Measurements from ENCODE around the gene MYLK2.

The MYLK2 gene
- 0 to 0.13 (median 0.03) reads per million in 9 experiments for total RNA-seq

DNA sequence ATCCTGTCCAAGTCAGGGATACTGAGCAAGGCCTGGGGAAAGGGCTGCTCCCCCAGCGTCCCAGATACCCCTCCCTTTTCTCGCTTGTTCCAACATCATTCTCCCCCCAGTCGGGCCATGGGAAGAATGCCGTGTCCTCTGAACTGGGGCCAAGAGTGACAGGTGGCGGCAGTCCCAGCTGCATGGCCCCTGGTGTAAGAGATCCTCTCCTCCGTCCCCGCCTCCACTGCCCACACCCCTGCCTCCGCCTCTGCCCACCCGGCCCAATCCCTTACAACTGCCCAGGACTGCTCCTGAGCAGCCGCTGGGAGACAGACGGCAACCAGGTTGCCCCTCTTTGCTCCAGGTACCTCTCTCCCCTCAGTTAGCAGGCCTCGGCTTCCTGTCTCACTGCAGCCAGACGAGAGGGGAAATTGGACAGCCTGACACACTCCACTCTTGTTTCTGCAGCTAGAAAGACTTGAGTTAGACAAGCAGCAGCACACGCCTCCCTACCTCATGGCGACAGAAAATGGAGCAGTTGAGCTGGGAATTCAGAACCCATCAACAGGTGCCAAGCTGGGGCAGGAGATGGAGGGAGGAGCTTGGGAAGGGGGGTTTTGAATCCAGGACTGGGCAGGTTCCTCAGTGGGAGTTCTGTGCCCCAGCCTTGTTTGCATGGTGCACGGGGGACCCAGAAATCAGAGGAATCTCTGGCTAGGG, at the start of gene MYLK2:
MYLK2 (plus strand) TSS at position 274 of the 702 bp plus-strand sequence; CDS start at position 499, 225 bp downstream.
- H3K36me3 Mint-ChIP-seq (ENCODE audit: insufficient read depth), result no peaks in the 10 kb centered on the region
- peaks cover 4% of the 10 kb centered on the region in 2 donors for H3K4me1 Mint-ChIP-seq (ENCODE audit: low read depth in 2 of 2)
- H3K9me3 Mint-ChIP-seq, result no peaks in the 10 kb centered on the region
- DNase-seq, result no peak
- no peaks in the 10 kb centered on the region for H3K27me3 Mint-ChIP-seq
- ATAC-seq (replicated peaks), result no peak
- H3K27ac Mint-ChIP-seq, result no peak within 1 kb of the TSS
- H3K4me3 Mint-ChIP-seq, result no peak within 1 kb of the TSS

DNA sequence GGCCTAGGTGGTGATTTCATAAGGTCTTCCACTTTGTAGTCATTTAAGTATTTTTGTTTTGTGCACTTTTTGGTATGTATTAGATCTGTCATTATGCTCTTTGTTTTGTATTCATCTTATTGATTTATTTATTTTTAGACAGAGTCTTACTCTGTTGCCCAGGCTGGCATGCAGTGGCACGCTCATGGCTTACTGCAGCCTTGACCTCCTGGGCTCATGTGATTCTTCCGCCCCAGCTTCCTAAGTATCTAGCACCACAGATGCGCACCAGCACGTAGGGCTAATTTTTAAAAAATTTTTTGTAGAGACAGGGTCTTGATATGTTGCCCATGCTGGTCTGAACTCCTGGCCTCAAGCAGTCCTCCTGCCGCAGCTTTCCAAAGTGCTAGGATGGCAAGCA, 49.5 kb upstream of the MYLK2 start:
- Mint-ChIP-seq H3K4me3 (peak overlapping the region; percentile 49 to 74), H3K9me3 (no peaks in the 10 kb centered on the region), H3K36me3 (ENCODE audit: insufficient read depth) (peaks cover 18% of the 10 kb centered on the region), H3K4me1 (ENCODE audit: low read depth in 2 of 2) (peaks cover 4 to 18% of the 10 kb centered on the region in 2 donors), H3K27me3 (no peaks in the 10 kb centered on the region), H3K27ac (peak overlapping the region; percentile 75 to 90)
- no peak for DNase-seq
- ATAC-seq (replicated peaks), result no peak

DNA sequence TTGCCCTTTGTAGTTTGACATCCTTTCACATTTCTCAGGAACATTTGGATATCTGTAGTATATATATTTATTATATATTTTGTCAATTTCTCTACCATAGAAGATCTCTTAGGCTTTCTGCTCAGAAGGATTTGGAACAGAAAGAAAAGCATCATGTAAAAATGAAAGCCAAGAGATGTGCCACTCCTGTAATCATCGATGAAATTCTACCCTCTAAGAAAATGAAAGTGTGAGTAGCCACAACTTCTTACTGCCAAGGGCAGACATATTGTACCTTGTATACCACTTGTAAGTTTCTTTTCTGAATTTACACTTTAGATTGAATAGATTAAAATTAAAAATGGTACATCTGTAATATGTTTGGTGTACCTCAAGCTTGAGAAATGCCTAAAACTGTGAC, 48.9 kb upstream of the MYLK2 start:
- Mint-ChIP-seq H3K4me1 (ENCODE audit: low read depth in 2 of 2) (peaks cover 4 to 18% of the 10 kb centered on the region in 2 donors), H3K27me3 (no peaks in the 10 kb centered on the region), H3K36me3 (ENCODE audit: insufficient read depth) (peaks cover 18% of the 10 kb centered on the region), H3K9me3 (no peaks in the 10 kb centered on the region), H3K4me3 (peak overlapping the region; percentile 49 to 74), H3K27ac (peak overlapping the region; percentile 75 to 90)
- DNase-seq, result no peak
- ATAC-seq (replicated peaks), result peak; percentile 78

DNA sequence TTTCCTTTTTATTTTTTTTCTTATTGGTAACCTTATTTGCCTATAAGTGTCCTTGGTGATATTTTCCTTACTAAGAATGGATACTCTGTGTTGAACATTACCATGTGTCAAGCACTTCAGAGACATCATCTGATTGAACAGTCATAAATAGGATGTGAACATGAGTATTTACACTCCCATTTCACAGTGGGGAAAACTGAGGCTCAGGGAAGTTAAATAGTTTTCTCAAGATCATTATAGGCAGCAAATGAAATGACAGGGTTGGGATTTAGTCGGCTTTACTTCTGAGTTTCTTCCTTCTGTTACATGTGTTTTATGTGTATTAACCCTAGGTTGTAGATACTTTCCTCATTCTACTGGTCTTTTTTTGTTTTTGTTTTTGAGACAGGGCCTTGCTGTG, 44.7 kb upstream of the MYLK2 start:
- Mint-ChIP-seq H3K27ac (no peak overlapping the region), H3K4me1 (ENCODE audit: low read depth in 2 of 2) (peaks cover 4 to 18% of the 10 kb centered on the region in 2 donors), H3K36me3 (ENCODE audit: insufficient read depth) (peaks cover 15% of the 10 kb centered on the region), H3K9me3 (no peaks in the 10 kb centered on the region), H3K27me3 (no peaks in the 10 kb centered on the region), H3K4me3 (no peak overlapping the region)
- DNase-seq, result no peak
- no peak for ATAC-seq (replicated peaks)

DNA sequence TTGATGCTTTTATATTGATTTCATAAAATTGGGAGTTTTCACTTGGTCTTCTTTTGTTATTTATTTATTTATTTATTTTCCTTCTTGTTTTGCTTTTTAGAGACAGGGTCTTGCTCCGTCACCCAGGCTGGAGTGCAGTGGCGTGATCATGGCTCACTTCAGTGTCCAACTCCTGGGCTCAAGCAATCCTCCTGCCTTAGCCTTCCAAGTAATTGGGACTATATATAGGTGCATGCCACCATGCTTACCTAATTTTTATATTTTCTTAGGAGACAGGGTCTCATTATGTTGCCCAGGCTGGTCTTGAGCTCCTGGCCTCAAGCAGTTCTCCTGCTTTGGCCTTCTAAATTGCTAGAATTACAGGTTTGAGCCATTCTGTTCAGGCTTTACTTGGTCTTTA, 38.3 kb upstream of the MYLK2 start:
- H3K36me3 Mint-ChIP-seq (ENCODE audit: insufficient read depth), result no peaks in the 10 kb centered on the region
- H3K4me1 Mint-ChIP-seq (ENCODE audit: low read depth in 2 of 2), result no peaks in the 10 kb centered on the region
- H3K4me3 Mint-ChIP-seq, result no peak overlapping the region
- H3K9me3 Mint-ChIP-seq, result no peaks in the 10 kb centered on the region
- H3K27ac Mint-ChIP-seq, result no peak overlapping the region
- DNase-seq (no peak), ATAC-seq (replicated peaks) (no peak)
- H3K27me3 Mint-ChIP-seq, result no peaks in the 10 kb centered on the region

DNA sequence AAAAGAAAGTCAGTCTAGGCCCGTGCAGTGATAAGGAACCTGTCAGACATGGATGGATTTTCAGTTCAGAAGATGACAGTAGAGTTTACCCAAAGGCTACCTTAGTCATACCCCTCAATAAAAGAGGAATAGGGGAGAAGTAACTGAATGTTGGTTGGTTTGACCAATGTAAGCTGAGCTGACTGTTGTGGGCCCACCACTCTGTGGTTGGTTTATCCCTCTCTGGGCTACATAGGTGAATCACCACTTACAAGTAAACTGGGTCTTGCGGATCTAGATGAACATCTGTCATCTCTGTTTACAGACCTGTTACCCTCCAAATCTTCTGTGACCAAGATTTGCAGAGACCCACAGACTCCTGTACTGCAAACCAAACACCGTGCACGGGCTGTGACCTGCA, 37.2 kb upstream of the MYLK2 start:
- H3K36me3 Mint-ChIP-seq (ENCODE audit: insufficient read depth), result no peaks in the 10 kb centered on the region

DNA sequence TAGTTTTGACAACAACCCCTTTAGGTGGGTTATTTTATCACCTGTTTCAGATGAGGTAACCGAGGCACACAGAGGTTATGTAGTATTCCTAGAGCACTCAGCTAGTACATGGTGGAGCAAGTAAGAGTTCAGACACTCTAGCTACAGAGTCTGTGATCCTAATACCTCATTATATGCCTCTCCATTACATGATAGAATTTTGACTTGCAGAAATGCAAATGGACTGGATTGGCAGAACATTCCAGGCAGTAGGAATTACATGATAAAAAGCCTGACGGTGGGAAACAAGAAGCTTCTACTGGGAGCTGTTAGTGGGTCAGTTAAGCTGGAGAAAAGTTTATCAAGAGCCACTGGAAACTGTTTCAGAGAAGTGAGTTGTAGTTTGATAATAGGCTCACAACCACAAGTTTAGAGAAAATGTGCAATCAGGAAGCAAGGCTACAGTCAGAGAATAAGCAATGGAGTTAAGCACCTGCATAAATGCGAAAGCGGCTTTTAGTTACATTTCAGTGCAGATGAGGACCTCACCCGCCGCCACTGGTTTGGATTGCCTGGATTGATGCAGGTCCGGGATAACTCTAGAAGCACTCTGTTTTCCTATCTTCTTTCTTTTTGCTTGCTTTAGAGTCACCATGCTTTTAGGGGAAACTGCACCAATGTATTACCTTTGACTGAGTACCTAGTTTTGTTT, 34.7 kb upstream of the MYLK2 start:
- ATAC-seq (replicated peaks), result no peak
- no peaks in the 10 kb centered on the region for H3K9me3 Mint-ChIP-seq
- no peaks in the 10 kb centered on the region for H3K27me3 Mint-ChIP-seq
- H3K4me3 Mint-ChIP-seq, result no peak overlapping the region
- H3K4me1 Mint-ChIP-seq (ENCODE audit: low read depth in 2 of 2), result peaks cover 0 to 3% of the 10 kb centered on the region in 2 donors
- H3K27ac Mint-ChIP-seq, result no peak overlapping the region
- H3K36me3 Mint-ChIP-seq (ENCODE audit: insufficient read depth), result no peaks in the 10 kb centered on the region
- DNase-seq, result no peak

More for the DNA sequence above, 37.2 kb upstream of the MYLK2 start:
- H3K27me3 Mint-ChIP-seq, result no peaks in the 10 kb centered on the region
- no peak for DNase-seq
- no peak overlapping the region for H3K4me3 Mint-ChIP-seq
- H3K9me3 Mint-ChIP-seq, result no peaks in the 10 kb centered on the region
- no peak overlapping the region for H3K27ac Mint-ChIP-seq
- H3K4me1 Mint-ChIP-seq (ENCODE audit: low read depth in 2 of 2), result no peaks in the 10 kb centered on the region
- ATAC-seq (replicated peaks), result no peak

DNA sequence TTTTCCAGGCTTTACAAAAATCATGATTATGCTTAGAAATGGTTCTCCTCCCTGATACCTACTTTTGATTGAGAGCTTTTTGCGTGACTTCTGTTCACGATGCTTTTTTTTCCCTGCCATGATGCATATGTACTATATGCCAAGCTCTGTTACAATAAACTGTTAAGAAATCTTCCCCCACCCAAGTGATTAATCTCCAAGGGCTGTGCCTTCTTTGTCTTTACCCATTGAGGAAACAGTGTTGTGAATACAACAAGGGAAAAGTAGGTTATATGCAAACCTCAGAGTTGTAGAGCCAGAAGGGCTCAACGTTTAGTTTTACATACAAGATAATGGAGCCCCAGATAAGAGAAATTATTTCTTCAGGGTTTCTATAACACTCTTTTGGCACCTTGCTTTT, 34.1 kb upstream of the MYLK2 start:
- no peaks in the 10 kb centered on the region for H3K27me3 Mint-ChIP-seq
- no peaks in the 10 kb centered on the region for H3K36me3 Mint-ChIP-seq (ENCODE audit: insufficient read depth)
- no peak overlapping the region for H3K27ac Mint-ChIP-seq
- H3K4me1 Mint-ChIP-seq (ENCODE audit: low read depth in 2 of 2), result peaks cover 0 to 3% of the 10 kb centered on the region in 2 donors
- DNase-seq (no peak), ATAC-seq (replicated peaks) (no peak)
- H3K4me3 Mint-ChIP-seq, result no peak overlapping the region
- H3K9me3 Mint-ChIP-seq, result no peaks in the 10 kb centered on the region

DNA sequence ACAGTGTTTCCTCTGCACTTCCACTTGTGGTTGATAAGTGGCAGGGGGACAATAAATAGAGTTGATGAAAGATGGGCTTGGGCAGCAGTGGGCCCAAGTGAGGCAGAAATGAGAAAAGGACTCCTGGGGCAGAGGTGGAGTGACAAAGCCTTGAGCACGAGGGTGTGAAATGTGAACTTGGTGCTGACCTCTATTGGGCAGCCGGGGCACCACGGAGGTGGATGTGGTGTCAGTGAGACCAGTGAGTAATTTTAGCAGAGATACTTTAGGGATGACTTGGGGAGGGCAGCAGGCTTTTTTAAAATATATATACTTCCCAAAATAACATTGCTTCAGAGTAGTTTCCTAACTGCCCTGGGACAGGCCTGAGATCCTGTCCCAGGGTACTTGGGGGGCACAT, 30.6 kb upstream of the MYLK2 start:
- Mint-ChIP-seq H3K9me3 (no peaks in the 10 kb centered on the region), H3K4me1 (ENCODE audit: low read depth in 2 of 2) (peaks cover 0 to 3% of the 10 kb centered on the region in 2 donors), H3K27ac (no peak overlapping the region), H3K27me3 (no peaks in the 10 kb centered on the region), H3K4me3 (no peak overlapping the region), H3K36me3 (ENCODE audit: insufficient read depth) (no peaks in the 10 kb centered on the region)
- ATAC-seq (replicated peaks) (no peak), DNase-seq (no peak)

DNA sequence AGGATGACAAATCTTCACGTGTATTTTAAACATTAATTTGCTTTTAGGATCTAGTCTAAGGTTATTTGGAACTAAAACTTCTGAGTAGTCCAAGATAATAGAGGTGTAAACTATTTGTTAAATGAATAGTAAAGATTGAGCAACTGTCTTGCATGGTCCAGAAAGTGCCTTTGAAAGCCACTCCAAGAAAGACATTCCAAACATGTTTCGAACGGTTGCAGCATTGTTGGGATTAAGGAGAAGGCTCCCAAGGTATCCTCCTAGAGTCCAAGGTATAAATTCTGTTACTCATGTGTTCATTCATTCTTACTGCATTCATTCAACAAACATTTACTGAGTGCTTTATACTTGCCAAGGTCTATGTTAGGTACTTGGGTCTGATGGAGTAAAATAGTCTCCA, 28.8 kb upstream of the MYLK2 start:
- Mint-ChIP-seq H3K9me3 (no peaks in the 10 kb centered on the region), H3K27me3 (no peaks in the 10 kb centered on the region), H3K4me1 (ENCODE audit: low read depth in 2 of 2) (peaks cover 0 to 3% of the 10 kb centered on the region in 2 donors), H3K4me3 (no peak overlapping the region), H3K27ac (no peak overlapping the region), H3K36me3 (ENCODE audit: insufficient read depth) (no peaks in the 10 kb centered on the region)
- ATAC-seq (replicated peaks), result no peak
- DNase-seq, result no peak

DNA sequence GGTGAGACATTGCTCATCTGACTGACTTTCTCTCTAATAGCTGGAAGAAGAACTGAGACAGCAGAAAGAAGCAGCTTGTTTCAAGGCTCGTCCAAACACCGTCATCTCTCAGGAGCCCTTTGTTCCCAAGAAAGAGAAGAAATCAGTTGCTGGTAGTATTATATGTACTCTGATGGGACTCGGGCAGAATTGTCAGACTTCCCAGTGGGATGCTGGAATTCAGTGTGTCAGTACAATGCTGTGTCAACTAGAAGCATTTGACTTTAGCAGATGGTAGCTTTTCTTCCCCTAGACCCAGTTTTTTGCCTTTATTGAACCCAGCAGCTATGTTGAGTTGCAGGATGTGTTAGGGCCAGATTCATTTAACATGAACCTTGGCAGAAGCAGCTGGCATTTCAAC, 21.8 kb upstream of the MYLK2 start:
- H3K36me3 Mint-ChIP-seq (ENCODE audit: insufficient read depth), result peaks cover 7% of the 10 kb centered on the region
- no peak for DNase-seq
- ATAC-seq (replicated peaks), result no peak
- no peak overlapping the region for H3K4me3 Mint-ChIP-seq
- H3K27ac Mint-ChIP-seq, result no peak overlapping the region
- no peaks in the 10 kb centered on the region for H3K27me3 Mint-ChIP-seq
- no peaks in the 10 kb centered on the region for H3K9me3 Mint-ChIP-seq
- H3K4me1 Mint-ChIP-seq (ENCODE audit: low read depth in 2 of 2), result no peaks in the 10 kb centered on the region

DNA sequence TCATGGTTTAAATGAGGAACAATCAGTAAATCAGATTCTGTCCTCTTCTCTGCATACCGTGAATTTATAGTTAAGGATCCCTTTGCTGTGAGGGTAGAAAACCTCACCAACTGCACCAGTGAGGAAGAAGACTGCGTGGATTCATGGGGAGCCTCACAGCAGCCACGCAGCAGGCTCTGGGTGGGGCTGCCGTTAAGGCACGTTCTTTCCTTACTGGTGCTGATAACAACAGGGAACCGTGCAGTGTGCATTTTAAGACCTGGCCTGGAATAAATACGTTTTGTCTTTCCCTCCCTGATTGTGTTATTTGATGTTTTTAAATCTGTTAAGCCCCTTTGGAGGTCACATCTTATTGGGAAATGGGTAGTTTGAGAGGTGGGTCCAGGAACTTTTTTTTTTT, 17.6 kb upstream of the MYLK2 start:
- Mint-ChIP-seq H3K36me3 (ENCODE audit: insufficient read depth) (peaks cover 7% of the 10 kb centered on the region), H3K27me3 (no peaks in the 10 kb centered on the region), H3K27ac (no peak overlapping the region), H3K4me1 (ENCODE audit: low read depth in 2 of 2) (peaks cover 6 to 9% of the 10 kb centered on the region in 2 donors), H3K4me3 (no peak overlapping the region), H3K9me3 (no peaks in the 10 kb centered on the region)
- ATAC-seq (replicated peaks) (no peak), DNase-seq (no peak)

DNA sequence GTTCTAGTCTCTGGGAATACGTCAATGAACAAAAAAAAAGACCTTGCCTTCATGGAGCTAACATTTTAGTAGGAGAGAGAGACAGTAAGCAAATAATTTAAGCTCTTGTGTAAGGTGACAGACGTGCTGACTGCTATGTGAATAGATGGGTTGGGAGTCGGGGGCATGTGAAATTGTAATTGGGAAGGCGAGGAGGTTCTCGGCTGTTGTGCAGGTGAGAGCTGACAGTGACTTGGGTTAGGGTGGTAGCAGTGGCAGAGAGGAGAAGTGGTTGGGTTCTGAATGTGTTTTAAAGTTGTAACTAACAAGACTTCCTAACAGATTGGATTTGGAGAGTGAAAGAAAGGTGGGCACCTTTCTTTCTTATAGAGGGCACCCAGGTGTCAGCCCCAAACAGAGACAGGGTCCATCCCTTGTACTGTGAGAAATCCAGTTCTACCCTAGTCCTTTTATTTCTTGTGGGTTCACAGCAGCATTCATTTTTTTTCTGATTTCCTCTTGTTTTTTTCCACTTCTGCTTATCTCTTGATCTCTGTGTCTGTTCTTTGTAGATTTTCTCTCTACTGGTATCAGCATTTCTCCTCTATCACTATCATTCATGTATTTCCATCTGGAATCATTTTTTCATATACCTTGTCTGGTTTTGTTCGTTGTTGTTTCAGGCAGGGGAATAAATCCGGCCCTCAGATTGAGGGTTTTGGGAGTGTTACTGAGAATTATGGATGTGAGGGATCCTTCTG, 15.4 kb upstream of the MYLK2 start:
- Mint-ChIP-seq H3K4me3 (no peak overlapping the region), H3K9me3 (no peaks in the 10 kb centered on the region), H3K4me1 (ENCODE audit: low read depth in 2 of 2) (peaks cover 6 to 9% of the 10 kb centered on the region in 2 donors), H3K27ac (peak overlapping the region; percentile 0 to 22), H3K27me3 (no peaks in the 10 kb centered on the region), H3K36me3 (ENCODE audit: insufficient read depth) (peaks cover 4% of the 10 kb centered on the region)
- DNase-seq (no peak), ATAC-seq (replicated peaks) (no peak)

Data from effector memory CD8-positive, alpha-beta T cell (primary cell).